RPMI7951 (cell line): ENCODE measurements around the gene PPP4R3A. TPM values are rescaled to one million over a fixed set of nuclear protein-coding genes. Genes with fewer than 3 reads are reported as not detected.
"Not testable (repeated sequence)": the region's sequence is repeated elsewhere in the genome, so short reads cannot be mapped to it uniquely, and the experiment has no call there.

Experiments
- DNase-seq: peaks from one replicate; pipeline ENCODE4 v3.0.0-alpha.2; 2012; ENCODE audit warnings: low read depth
- total RNA-seq: library from RNA; depleted of rRNA; stranded (reverse); fragments of >200 nt; shearing (Covaris generic); gene quantifications from 2 replicates; pipeline ENCODE4 v1.2.3, GENCODE V29; 2014; rRNA removed

Gene PPP4R3A
- total RNA-seq = 21.3 and 22.8 TPM in 2 replicates

GRCh38 chr14:91510171-91511042 lies at the start of gene PPP4R3A:
TSS of gene PPP4R3A (minus strand) at chr14:91510310. CDS start at chr14:91509647, 663 bp downstream.
- peak; percentile 95 for DNase-seq

- DNase-seq = no peak
Measured at GRCh38 chr14:91555531-91555930, 45.4 kb upstream of the PPP4R3A start.

- DNase-seq = no peak
Measured at GRCh38 chr14:91554535-91555332, 44.6 kb upstream of the PPP4R3A start.

- no peak for DNase-seq
Measured at GRCh38 chr14:91548108-91548507, 38.0 kb upstream of the PPP4R3A start.

- no peak for DNase-seq
Measured at GRCh38 chr14:91545946-91546716, 36.0 kb upstream of the PPP4R3A start.

- no peak for DNase-seq
Measured at GRCh38 chr14:91545204-91545603, 35.1 kb upstream of the PPP4R3A start.

- no peak for DNase-seq
Measured at GRCh38 chr14:91536327-91536726, 26.2 kb upstream of the PPP4R3A start.

- DNase-seq = not testable (repeated sequence)
Measured at GRCh38 chr14:91534059-91534458, 23.9 kb upstream of the PPP4R3A start.

- DNase-seq = no peak
Measured at GRCh38 chr14:91533623-91534022, 23.5 kb upstream of the PPP4R3A start.

- no peak for DNase-seq
Measured at GRCh38 chr14:91523972-91524371, 13.9 kb upstream of the PPP4R3A start.

GRCh38 chr14:91521061-91521640 lies 11.0 kb upstream of the PPP4R3A start:
- no peak for DNase-seq

GRCh38 chr14:91520138-91520537 lies 10.0 kb upstream of the PPP4R3A start:
- DNase-seq = no peak

GRCh38 chr14:91519239-91520036 lies 9.3 kb upstream of the PPP4R3A start:
- DNase-seq = no peak

- no peak for DNase-seq
Measured at GRCh38 chr14:91516663-91517388, 6.7 kb upstream of the PPP4R3A start.

GRCh38 chr14:91515979-91516378 lies 5.9 kb upstream of the PPP4R3A start:
- no peak for DNase-seq

- no peak for DNase-seq
Measured at GRCh38 chr14:91511043-91511383, 903 bp upstream of the PPP4R3A start.

GRCh38 chr14:91509878-91510170 lies 286 bp downstream of the PPP4R3A start:
- DNase-seq = no peak

GRCh38 chr14:91509083-91509877 lies 830 bp downstream of the PPP4R3A start:
- peak; percentile 7 for DNase-seq

- no peak for DNase-seq
Measured at GRCh38 chr14:91508105-91508504, 2.0 kb downstream of the PPP4R3A start.

- no peak for DNase-seq
Measured at GRCh38 chr14:91506226-91506625, 3.9 kb downstream of the PPP4R3A start.
